Activated CD4-positive, alpha-beta T cell treated with anti-CD3 and anti-CD28 coated beads, Interleukin-2, amount 50 U/mL, for 24 hours (primary cell): ENCODE data around the gene DUSP19.
"Not testable (repeated sequence)": the region's sequence is repeated elsewhere in the genome, so short reads cannot be mapped to it uniquely, and the experiment has no call there.

Experiments used
- DNase-seq, 2 donors: peaks; one replicate each; pipeline ENCODE4 v3.0.0-alpha.2; 2020; ENCODE audit warnings: low read depth in 1 of 2, low spot score in 1 of 2

The DUSP19 gene, protein sequence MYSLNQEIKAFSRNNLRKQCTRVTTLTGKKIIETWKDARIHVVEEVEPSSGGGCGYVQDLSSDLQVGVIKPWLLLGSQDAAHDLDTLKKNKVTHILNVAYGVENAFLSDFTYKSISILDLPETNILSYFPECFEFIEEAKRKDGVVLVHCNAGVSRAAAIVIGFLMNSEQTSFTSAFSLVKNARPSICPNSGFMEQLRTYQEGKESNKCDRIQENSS

DNA sequence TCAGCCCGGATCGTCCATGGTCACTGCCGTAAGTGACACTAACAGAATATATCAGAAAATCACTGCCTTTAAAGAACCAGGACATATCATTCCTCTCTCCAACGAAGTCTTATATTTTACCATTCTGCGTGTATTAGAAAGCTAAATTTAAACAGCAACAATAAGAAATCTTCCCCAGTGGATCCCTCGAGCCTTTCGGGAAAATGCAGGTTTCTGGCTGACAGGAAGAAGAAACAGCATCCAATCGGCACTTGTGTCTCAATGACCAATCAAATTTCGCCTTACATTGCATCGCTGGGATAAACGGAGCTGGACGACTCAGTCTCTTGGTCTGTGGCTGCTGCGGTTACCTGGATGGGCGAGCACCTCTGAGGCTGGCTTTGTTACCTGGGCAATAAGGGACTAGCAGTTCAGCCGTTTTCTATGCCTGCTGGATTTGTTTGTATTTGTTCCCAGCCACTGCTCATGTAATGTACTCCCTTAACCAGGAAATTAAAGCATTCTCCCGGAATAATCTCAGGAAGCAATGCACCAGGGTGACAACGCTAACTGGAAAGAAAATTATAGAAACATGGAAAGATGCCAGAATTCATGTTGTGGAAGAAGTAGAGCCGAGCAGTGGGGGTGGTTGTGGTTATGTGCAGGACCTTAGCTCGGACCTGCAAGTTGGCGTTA is at the start of gene DUSP19:
DUSP19 (plus strand) TSS at position 284 of the 675 bp plus-strand sequence; CDS start at position 471, 187 bp downstream.
- peak; percentile 83 to 85 for DNase-seq

DNA sequence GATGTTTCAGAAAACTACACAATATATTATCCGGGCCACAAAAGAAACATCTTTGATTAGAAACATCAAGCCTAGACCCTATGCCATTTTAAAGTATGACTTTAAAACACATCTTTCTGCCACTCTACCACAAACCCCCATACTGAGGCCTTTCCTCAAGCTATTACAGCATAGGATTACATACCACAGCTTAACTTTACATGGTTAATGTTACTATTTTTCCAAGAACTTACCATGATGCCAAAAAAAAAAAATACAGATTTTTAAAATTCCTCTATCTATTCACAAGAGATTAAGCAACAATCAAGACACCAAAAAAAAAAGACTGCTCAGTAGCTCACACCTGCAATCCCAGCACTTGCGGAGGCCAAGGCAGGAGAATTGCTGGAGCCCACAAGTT is 49.3 kb upstream of the DUSP19 start:
- DNase-seq = no peak

GRCh38 chr2:183031911-183032794 is 46.4 kb upstream of the DUSP19 start:
- no peak for DNase-seq

GRCh38 chr2:183033951-183034350 is 44.6 kb upstream of the DUSP19 start:
- no peak for DNase-seq

DNA sequence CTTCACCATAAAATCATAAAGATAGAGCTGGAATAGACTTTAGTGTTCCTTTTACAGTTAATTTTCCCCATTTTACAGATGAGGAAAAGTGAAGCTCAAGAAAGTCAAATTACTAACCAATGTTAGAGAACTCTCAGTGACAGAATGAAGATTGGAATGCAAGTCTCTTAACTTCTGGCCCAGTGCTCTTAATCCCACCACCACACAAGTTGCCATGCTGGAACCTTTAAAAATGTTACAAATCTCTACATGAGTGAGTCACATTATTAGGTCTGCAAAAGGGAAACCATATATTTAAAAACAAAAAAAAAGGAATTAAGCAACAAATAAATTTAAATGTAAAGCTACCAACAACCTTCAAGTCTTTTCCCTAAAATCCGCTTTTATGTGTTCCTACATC is 43.7 kb upstream of the DUSP19 start:
- no peak for DNase-seq

GRCh38 chr2:183035298-183035953 is 43.1 kb upstream of the DUSP19 start:
- no peak for DNase-seq

DNA sequence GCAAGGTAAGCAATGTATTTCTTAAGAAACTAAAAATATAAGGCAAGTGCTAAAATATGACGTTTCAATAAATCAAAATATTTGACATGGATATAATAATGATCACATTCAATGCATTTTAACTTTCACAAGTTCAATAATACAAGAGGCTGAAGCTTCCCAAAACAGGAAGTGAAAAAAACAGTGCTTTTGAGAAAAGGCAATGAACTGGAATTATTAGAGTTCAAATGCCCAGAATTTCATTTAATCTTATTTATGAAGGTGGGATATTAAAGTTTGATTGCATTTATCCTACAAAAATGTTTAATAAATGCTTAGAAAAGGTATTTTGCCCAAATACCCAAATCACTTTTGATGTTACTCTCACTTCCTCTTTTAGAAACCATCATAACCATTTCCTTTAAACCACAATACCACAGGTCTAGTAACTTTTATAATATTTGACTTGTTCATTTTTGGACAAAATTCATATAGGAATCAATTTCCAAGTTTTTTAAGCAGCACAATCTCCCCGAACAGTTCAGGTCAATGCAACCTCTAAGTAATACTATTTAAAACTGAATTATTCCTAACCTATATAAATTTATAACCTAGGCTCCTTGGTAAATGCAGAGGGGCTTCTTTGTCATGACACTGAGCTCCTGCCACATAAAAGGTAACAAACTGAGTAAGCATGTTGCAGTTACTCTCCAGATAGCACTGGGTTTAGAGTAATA is 42.4 kb upstream of the DUSP19 start:
- DNase-seq = no peak

DNA sequence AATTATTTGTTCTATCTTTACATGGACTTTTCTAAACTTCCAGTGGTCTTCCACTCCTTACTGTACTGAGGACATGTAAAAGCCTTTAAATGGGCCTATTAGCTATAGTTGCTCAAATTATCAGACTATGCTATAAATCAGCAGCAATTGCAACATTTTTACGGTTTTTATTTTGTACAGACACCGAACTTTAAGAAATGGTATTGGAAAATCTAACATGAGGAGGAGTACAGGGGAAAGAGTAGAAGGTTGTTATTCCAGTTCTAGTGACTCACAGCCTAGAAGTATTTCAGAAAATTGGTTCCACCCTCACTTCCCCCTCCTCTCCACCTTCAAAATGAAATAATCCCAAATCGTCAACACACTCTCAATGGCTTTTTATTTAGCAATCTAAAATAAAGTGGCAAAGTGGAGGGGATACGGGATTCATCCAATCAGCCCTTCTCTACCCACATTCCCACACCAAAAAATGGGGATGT is 41.4 kb upstream of the DUSP19 start:
- DNase-seq = no peak

DNA sequence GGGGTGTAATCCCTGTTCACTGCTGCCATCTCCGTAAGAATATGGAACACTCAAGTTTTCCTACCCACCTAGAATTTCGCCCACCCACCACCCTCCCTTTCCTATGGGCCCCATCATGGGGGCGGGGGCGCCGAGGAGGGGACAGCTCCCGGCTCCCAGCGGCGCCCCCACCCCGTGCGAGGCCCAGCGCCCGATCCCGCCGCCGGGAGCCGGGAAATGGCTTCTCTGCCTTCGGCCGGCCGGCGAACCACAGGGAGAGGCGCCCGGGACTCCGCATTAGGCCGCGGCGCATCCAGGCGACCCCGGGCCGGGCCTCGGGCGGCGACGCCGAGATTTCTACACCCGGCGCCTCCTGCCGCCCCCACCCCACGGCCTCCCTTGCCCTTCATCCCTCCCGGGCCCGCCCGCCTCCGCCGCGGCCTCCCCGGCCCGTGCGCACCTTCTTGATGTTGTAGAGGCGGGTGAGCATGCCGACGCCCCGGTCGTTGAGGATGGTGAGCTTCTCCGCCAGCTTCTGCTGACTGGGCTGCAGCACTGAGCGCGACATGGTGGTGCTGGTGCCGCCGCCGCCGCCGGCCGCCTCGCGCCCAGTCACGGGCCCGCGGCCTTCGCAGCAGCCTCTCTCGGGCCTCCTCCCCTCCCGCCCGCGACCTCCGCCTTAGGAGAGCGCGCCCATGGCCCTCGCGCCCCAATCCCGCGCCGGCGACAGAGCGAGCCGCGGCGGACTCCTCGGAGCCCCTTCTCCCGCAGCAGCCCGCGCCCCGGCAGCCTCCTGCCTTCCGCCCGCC is 40.8 kb upstream of the DUSP19 start:
- peak; percentile 11 to 21 for DNase-seq

- DNase-seq = peak; percentile 72 to 82
Observed at GRCh38 chr2:183038341-183039300, 39.9 kb upstream of the DUSP19 start, which contains the start of gene NCKAP1. TSS of gene NCKAP1 (minus strand) at chr2:183038457. CDS start at chr2:183038099, 358 bp downstream.

GRCh38 chr2:183040604-183041003 is 37.9 kb upstream of the DUSP19 start:
- DNase-seq = no peak

DNA sequence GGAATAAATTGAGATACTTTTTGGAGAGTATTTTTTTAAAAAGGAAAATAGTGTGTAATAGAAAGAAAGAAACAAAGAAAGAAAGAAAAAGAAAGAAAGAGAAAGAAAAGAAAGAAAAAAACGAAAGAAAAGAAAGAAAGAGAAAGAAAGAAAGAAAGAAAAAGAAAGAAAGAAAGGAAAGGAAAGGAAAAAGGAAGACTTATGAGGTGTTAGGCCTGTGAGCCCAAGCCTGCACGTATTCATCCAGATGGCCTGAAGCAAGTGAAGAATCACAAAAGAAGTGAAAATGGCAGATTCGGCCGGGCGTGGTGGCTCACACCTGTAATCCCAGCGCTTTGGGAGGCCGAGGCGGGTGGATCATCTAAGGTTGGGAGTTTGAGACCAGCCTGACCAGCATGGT is 35.0 kb upstream of the DUSP19 start:
- DNase-seq = not testable (repeated sequence)

- DNase-seq = not testable (repeated sequence)
Observed at GRCh38 chr2:183047486-183048125, 30.9 kb upstream of the DUSP19 start.

DNA sequence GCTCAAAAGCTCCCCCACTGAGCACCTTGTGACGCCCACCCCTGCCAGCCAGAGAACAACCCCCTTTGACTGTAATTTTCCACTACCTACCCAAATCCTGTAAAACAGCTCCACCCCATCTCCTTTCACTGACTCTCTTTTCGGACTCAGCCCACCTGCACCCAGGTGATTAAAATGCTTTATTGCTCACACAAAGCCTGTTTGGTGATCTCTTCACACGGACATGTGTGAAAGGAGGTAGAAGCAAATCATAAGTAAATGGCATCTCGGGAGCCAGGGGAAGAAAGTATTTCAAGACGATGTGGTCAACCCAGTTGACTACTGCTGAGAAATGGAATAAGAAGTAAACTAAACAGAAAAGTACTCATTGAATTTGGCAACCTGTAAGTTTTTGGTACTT is 29.1 kb upstream of the DUSP19 start:
- no peak for DNase-seq

GRCh38 chr2:183057333-183057985 is 21.1 kb upstream of the DUSP19 start:
- DNase-seq = no peak

GRCh38 chr2:183059561-183059960 is 19.0 kb upstream of the DUSP19 start:
- no peak for DNase-seq

DNA sequence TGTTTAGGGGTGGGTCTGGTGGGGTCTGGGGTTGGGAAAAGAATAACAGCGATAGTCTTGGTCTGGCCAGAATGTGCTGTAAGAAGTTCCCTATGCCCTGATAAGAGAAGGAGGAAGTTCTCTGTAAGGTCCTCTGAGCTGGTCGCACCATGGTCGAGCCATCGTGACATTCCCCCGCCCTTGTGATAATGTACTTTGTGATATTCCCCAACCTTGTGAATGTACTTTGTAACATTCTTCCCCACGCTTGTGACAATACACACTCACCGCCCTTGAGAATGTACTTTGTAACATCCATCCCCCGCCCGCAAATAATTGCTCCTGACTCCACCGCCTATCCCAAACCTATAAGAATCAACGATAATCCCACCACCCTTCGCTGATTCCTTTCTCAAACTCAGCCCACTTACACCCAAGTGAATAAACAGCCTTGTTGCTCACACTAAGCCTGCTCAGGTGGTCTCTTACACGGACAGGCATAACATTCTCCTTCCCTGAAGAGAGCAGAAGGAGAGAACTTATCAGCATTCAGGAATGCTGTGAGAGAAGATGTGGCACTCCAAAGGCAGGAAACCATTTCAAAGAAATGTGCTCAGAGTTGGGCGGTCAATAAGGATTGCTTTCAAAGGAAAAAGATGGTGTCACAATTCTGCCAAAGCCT is 17.8 kb upstream of the DUSP19 start:
- no peak for DNase-seq
